ENCODE measurements around the gene PSMD5.
A peak's percentile ranks its signal among the peaks of the same experiment; 100 is the strongest.

PSMD5 gene

GRCh38 chr9:120779227-120779626 lies 63.5 kb downstream of the PSMD5 start:
- no peak for TF ChIP-seq CTCF (conservative IDR thresholded peaks at IDR 0.05)
- no peak for TF ChIP-seq ZFX (IDR thresholded peaks at IDR 0.05)
- H3K27ac ChIP-seq: no peak overlapping the region

- H3K27ac ChIP-seq: 0 out of 2 replicates have a peak overlapping the region, but pooled peaks have one; percentile 64
- TF ChIP-seq ZFX (IDR thresholded peaks at IDR 0.05) (no peak), CTCF (conservative IDR thresholded peaks at IDR 0.05) (no peak)
These were observed 64.0 kb downstream of the PSMD5 start for GRCh38 chr9:120778758-120779157.

GRCh38 chr9:120777229-120777628 lies 65.5 kb downstream of the PSMD5 start:
- peak overlapping the region; percentile 27; the same call in 1 of the 2 replicates for H3K27ac ChIP-seq
- TF ChIP-seq CTCF (conservative IDR thresholded peaks at IDR 0.05) (no peak), ZFX (IDR thresholded peaks at IDR 0.05) (no peak)

GRCh38 chr9:120776788-120777187 lies 65.9 kb downstream of the PSMD5 start:
- TF ChIP-seq ZFX (IDR thresholded peaks at IDR 0.05): no peak
- H3K27ac ChIP-seq: no peak overlapping the region

- no peak overlapping the region for H3K27ac ChIP-seq
- TF ChIP-seq ZFX (IDR thresholded peaks at IDR 0.05) (no peak), CTCF (conservative IDR thresholded peaks at IDR 0.05) (no peak)
These were observed 66.9 kb downstream of the PSMD5 start for GRCh38 chr9:120775859-120776258.

- TF ChIP-seq CTCF (conservative IDR thresholded peaks at IDR 0.05) (no peak; the same call in 1 of the 2 replicates), ZFX (IDR thresholded peaks at IDR 0.05) (no peak)
- H3K27ac ChIP-seq: no peak overlapping the region
These were observed 68.0 kb downstream of the PSMD5 start for GRCh38 chr9:120774719-120775118.

- TF ChIP-seq CTCF (conservative IDR thresholded peaks at IDR 0.05) (no peak), ZFX (IDR thresholded peaks at IDR 0.05) (no peak)
- no peak overlapping the region for H3K27ac ChIP-seq
These were observed 69.5 kb downstream of the PSMD5 start for GRCh38 chr9:120773256-120773655.

- TF ChIP-seq CTCF (conservative IDR thresholded peaks at IDR 0.05) (no peak), ZFX (IDR thresholded peaks at IDR 0.05) (no peak)
These were observed 71.8 kb downstream of the PSMD5 start for GRCh38 chr9:120770931-120771330.

More at GRCh38 chr9:120770931-120771330, 71.8 kb downstream of the PSMD5 start:
- no peak overlapping the region for H3K27ac ChIP-seq

Data from C4-2B (cell line).